HG03378 (cell line): ENCODE results near the gene BCL7B.
"Not testable (repeated sequence)": the region's sequence is repeated elsewhere in the genome, so short reads cannot be mapped to it uniquely, and the experiment has no call there.

Source experiments
- ATAC-seq: cut with Tn5 transposase; IDR thresholded peaks from one replicate; pipeline ENCODE4 v1.9.1; 2021; ENCODE audit warnings: mild to moderate bottlenecking, moderate library complexity; ENCODE audit not compliant: unreplicated experiment

The BCL7B gene

DNA sequence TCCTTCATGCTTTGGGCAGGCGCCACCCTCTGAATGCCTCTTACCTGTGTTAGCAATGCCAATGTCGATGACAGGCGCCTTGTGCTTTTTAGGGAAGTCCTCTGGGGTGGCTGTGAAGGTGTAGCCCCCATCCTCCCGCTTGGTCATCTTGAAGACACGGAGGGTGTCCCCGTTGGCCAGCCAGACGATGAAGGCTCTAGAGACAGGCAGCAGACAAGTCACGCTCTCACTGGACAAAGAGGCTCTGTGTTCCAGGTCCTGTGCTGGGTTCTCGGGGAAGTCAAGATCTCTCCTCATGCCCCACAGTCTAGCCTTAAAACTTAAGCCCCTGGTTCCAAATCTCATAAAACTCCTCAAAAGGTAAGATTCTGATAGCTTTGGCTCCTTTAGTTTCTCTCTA is 15.8 kb upstream of the BCL7B start:
- no peak for ATAC-seq

DNA sequence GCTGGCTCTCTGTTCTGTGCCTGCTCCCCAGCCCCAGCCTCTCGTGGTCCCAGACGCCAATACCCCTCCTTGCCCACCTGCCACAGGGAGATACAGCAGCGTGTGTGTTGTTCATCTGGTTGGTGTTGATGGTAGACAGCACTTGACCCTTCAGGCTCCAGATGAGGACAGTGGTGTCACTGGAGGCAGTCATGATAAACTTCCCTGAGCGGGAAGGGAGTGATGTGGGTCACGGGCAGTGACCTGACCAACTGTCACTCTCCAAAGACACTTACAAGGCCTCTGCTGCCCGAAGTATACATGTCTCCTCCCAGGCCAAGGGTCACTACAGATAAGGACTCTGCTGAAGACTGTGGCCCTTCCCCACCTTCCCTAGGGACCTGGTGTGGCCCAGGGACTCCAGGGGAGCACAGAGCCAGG is 15.3 kb upstream of the BCL7B start:
- no peak for ATAC-seq

DNA sequence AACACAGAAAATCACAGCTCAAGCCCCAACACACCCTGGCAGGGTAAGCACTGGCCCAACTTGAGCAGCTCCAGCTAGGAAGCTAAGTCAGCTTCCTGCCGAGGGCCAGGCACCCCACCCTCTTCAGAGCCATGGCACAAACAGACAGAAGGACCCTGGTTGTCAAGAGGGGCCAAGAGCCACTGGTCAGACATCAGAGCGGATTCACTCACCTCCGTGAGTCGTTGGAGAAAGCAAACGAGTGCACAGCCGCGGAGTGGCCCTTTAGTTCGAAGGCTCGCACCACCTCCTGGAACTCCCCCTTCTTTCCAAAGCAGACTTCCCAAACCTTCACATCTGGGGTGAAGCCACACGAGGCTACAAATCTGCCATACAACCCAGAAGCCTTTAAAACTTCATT is 13.5 kb upstream of the BCL7B start:
- no peak for ATAC-seq

DNA sequence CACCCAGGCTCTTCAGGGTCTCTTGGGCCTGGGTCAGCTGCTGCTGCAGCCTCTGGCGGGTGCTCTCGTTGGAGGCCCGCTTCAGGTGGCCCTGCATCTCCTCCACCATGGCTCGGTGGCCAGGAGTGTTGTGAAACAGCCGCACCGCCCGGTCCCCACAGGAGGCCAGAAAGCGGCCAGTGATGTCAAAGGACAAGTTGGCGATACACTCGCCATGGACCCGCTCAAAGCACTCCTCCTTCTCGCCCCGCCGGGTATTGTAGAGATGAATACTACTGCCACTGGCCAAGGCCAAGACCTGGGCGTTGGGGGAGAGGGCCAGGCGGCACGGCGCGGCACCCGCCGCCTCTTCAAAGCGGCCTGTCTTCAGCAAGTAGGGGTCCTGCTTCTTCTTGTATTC is 13.0 kb upstream of the BCL7B start:
- no peak for ATAC-seq

DNA sequence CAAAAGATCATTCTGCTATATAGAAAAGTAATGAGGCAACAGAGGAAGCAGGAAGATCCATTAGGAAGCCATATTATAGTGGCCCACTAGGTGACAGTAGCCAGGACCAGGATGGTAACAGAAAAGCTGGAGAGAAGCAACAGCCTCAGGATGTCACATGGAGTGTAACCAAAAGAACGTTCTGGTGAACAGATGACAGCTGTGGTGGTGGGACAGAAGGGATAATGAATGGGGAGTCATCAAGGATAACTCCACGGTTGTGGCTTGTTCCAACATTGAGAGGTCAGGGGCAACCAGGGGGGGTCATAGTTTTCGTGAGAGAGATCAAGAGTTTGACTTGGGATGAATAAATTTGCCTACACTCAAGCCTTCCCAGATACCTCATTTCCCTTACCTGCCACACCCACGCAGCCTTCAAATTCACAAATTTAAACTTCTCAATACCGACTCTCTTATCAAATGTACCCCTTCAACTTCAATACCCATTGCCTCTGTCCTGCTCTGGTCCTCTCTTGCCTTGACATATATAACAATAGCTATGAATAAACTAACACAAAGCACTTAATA is 11.6 kb upstream of the BCL7B start:
- ATAC-seq: no peak

DNA sequence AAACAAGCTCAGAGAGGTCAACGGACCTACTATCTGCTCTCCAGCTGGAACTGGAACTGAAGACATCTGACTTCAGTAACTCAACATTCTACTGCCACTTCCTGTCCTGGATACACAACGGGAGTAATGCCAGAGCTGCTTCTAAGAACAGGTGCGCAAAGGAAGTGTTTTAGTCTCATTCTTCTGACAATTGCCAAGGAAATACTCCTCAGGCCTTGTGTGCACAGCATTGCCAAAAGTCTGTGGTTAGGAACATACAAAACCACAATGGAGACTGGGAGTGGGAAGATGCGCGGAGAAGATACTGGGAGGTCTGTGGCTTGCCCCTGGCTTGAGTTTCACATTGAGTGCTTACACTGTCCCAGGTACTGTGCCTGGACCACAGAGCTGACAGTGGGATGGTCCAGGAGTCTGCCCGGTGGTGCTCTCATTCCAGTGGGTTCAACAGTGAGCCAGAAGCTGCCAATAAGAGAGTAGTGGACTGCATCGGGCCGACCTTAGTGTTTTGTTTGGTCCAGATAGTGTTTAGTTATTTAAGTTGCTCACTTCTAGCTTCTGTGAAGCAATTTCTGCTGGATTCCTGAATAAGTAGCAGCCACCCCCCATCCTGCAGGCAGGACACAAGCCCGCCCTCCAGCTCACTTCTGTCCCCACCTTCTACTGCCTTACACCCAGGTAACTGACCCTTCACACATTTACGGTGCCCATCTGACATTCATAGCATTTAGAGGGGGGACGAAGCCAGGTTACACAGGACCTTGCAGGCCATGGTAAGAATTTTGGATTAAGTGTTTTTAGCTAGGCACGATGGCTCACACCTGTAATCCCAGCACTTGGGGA is 10.6 kb upstream of the BCL7B start:
- ATAC-seq: no peak

DNA sequence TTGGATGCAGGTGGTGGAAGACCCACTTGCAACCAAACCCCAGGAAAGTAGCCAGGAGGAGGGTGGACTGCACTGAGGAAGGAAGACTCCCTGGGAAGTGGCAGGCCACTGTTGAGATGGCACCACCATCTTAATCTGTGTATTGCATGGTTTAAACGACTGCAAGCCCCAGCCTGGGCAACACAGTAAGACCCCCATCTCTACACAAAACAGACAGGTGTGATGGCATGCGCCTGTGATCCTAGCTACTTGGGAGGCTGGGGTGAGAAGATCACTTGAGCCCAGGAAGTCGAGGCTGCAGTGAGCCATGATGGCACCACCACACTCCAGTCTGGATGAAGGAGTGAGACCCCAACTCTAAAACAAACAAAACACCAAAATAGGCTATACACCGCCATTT is 9.7 kb upstream of the BCL7B start:
- no peak for ATAC-seq

DNA sequence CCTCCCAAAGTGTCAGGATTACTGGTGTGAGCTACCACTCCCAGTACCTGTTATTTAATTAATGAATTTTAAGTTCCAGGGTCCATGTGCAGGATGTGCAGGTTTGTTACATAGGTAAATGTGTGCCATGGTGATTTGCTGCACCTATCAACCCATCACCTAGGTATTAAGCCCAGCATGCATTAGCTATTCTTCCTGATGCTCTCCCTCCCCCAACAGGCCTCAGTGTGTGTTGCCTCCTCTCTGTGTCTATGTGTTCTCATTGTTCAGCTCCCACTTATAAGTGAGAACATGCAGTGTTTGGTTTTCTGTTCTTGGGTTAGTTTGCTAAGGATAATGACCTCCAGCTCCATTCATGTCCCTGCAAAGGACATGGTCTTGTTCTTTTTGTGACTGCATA is 8.9 kb upstream of the BCL7B start:
- not testable (repeated sequence) for ATAC-seq

DNA sequence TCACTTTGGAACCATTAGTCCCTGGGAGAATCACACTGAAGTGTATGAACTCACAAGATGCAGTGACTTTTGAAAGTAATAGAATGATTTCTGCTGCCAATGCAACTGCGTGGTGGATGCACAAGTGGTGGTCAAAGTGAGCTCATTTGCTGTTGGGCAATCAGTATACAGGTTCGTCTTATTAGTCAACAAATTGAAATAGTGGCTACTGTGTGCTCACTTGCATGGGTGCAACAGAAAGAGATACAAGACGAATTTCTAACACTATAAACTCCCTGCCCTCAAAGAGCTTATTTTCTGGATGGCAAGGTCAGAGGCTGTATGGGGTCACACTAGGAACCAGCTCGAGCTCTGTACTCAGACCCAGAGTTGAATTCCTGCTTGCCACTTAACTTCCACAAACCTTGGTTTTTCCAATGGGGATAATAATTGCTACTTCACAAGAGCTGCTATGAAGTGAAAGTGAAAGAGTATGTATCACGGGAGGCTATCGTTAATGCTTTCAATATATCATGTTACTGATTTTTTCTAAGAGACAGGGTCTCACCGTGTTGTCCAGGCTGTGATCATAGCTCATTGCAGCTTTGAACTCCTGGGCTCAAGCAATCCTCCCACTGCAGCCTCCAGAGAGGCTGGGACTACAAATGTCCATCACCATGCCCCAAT is 8.3 kb upstream of the BCL7B start:
- ATAC-seq: no peak

DNA sequence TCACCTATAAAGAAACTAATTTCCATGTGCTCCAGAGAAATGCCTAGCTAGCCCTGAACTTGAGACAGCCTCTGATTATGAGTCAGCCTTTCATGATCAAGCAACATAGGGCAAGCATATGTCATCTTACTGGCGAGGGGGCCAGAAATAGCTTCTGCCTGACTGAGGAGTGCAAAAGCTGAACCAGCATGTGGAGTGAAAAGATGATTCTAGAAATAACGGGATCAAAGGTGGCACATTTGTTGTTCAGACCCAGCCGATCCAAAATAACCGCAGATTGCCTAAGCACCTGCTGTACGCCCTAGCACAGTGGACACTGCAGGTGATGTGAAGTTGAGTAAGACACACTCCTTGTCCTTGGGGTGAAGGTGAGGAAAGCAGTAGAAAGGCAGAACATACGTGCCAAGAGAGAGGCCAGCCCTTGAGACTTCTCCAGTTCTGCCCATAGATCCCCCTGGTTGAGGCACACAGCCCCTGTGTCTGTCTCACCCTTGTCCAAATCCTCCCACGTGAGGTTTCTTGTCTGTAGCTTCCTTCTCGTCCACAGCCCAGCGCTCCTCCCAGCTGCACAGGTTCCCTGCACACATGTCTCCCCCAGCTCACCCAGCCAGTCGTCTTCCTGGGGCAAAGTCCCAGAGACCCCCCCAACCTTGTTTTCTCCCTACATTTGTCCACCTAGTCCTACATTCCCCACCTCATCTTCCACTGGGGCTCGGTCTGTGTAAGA is 2.8 kb upstream of the BCL7B start:
- no peak for ATAC-seq

DNA sequence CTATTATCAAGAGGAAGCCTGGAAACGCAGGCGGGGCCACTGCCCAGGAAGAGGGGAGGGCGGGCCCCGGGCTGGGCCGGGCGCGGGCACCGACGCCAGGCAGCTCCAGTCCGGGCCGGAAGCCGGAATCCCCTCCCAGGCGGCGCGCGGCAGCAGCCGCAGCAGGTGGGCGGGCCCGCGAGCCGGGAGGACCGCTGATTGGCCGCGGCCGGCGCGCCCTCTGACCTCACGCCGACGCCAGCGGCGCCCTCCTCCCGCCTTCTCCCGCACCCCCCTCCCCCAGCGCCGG is 438 bp downstream of the BCL7B start:
- ATAC-seq: peak; percentile 57

DNA sequence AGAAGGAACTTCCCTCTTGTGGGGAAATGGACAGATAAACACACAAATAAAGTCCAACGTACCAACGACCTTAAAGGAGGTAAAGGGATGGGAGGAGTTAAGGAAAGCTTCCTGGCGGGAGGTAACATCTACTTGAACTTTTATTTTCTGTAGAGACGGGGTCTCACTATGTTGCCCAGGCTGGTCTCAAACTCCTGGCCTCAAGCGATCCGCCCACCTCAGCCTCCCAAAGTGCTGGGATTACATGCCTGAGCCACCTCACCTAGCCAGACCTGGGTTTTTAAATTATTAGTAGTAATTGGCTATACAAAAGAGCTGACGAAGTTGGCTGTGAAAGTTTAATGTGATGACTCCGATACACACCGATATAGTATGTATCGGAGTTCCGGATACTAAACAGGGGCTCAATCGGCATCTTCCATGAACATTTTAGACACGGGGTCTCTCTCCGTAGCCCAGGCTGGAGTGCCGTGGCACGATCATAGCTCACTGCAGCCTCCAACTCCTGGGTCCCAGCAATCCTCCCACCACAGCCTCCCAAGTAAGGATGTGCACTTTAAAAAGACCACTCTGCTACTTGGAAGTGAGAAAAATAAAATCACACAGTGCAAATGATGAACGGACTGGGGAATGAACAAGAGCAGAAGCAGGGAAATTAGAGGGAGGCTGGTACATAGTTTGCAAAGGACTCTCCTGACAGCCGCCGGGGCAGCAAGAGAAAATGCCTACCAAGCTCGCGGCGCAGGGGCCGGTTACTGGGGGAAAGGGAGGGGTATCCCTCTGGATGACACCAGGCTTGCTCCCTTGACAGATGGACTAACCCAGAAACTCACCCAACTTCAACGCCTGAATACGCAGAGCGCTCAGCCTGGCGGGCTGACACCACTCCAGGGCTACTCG is 1.0 kb downstream of the BCL7B start:
- no peak for ATAC-seq

DNA sequence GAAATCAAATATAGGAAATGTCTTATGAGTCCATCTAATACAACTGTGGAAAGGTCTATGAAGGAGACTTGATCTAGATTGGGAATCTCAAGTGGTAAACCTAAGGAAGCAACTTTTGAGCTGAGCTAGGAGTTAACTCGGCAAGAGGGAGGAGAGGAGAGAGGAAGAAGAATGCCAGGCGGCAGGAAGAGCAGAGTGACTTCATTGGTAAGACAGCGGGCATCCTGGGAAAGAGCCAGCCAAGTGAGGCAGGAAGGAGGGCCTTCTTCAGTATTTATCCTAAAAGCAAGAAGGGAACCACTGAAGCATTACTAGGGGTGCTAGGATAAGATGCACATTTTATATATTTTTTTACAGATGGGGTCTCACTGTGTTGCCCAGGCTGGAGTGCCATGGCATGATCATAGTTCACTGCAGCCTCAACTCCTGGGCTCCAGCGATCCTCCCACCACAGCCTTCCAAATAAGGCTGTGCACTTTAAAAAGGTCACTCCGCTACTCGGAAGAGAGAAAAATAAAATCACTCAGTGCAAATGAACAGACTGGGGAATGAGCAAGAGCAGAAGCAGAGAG is 2.0 kb downstream of the BCL7B start:
- no peak for ATAC-seq

DNA sequence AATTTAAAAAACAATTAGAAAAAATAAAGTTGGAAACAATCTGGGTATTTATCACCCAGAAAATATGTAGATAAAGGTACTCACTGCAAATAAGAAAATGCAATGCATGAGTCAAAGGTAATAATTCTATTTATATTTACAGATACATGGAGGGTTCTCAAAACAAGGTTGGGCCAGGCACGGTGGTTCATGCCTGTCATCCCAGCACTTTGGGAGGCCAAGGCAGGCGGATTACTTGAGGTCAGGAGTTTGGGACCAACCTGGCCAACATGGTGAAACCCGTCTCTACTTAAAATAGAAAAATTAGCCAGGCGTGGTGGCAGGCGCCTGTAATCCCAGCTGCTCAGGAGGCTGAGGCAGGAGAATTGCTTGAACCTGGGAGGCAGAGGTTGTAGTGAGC is 7.4 kb downstream of the BCL7B start:
- not testable (repeated sequence) for ATAC-seq

DNA sequence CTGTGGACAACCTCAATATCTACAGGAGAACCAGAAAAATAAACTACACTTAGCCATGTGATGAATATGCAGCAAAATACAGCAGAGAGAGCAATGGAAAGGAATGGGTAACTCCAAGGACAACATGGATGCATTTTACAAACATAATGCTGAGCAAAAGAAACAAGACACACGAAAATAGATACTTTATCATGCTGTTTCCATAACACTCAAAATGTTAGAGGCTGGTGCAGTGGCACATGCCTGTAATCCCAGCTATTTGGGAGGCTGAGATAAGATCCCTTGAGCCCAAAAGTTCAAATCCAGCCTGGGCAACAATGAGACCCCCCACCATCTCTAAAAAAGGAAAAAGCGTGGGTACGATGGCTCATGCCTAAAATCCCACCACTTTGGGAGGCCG is 8.3 kb downstream of the BCL7B start:
- no peak for ATAC-seq

DNA sequence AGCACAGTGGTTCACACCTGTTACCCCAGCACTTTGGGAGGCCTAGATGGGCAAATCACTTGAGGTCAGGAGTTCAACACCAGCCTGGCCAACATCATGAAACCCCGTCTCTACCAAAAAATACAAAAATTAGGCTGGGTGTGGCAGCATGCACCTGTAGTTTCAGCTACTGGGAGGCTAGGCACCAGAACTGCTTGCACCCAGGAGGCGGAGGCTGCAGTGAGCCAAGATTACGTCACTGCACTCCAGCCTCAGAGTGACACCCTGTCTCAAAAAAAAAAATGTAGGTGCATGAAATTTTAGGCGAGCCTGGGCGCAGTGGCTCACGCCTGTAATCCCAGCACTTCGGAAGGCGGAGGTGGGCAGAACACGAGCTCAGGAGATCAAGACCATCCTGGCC is 9.6 kb downstream of the BCL7B start:
- ATAC-seq: no peak

DNA sequence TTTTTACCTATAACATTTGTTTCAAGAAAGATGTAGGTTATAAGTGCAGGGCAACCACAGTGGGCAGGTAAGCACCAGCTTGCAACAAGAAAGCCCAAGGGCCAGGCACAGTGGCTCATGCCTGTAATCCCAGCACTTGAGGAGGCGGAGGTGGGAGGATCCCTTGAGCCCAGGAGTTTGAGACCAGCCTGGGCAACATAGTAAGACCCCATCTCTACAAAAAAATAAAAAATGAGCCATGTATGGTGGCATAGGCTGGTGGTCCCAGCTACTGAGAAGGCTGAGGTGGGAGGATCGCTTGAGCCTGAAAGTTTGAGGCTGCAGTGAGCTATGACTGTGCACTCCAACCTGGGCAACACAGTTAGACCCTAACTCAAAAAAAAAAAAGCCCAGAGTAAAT is 12.8 kb downstream of the BCL7B start:
- no peak for ATAC-seq

DNA sequence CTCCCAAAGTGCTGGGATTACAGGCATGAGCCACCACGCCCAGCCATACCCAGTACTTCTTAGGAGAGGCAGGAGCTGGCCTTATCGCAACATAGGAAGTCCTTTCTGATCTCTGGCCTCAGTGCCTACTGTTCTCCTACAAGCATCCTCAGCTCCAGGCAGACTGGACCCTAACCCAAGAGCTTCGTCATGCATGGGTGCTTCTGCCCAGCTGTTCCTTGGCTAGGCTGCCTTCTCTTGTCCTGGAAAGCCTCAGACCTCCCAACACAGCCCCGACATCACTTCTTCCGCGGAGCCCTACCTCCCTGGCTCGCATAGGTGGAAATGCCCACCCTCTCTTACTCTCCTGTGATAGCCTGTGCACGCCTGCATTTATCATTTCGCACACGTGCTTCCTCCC is 15.8 kb downstream of the BCL7B start:
- no peak for ATAC-seq

DNA sequence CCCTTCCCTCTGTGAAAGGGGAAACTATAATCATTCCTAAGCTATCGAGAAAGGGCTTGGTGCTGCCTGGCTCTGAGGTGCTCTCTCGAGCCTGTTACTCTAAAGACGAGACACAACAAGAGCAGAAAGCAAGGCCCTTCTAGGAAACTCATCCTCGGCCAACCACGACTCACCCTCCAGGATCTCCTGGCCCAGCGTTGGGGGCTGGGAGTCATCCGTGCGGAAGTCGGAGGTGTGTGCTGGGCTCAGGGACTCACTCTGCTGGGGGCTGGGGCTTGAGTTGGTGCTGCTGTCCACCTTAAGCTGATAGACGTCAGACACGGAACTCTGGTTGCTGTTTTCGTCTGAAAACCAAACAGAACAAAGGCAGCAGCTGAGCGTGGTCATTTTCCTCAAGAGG is 17.8 kb downstream of the BCL7B start:
- no peak for ATAC-seq

DNA sequence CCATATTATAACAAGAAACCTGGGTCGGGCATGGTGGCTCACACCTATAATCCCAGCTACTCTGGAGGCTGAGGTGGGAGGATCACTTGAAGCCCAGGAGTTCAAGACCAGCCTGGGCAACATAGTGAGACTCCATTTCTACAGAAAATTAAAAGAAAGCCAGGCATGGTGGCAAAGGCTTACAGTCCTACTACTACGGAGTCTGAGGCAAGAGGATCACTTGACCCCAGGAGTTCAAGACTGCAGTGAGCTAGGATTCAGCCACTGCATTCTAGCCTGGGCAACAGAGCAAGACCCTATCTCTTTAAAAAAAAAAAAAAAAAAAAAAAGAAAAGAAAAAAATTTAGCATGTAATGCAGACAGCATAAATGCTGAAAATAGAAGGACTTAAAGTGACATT is 19.0 kb downstream of the BCL7B start:
- ATAC-seq: not testable (repeated sequence)
